WERI-Rb-1 (cell line): ENCODE results near the gene DDAH2.

ENCODE experiments used
- DNase-seq: peaks from one replicate; pipeline ENCODE4 v3.0.0-alpha.2; 2020
- H3K27ac ChIP-seq: fragments of 250-450 bp; sonication (Bioruptor Pico); 2 replicates; pipeline ENCODE4 v1.5.1; 2020; ENCODE audit warnings: mild to moderate bottlenecking, moderate library complexity
- H3K27me3 ChIP-seq: fragments of 250-450 bp; sonication (Bioruptor Pico); 2 replicates; pipeline ENCODE4 v1.5.1; 2021; ENCODE audit warnings: mild to moderate bottlenecking, low read depth, moderate library complexity; ENCODE audit not compliant: insufficient read depth, severe bottlenecking
- H3K36me3 ChIP-seq: fragments of 250-450 bp; sonication (Bioruptor Pico); 2 replicates; pipeline ENCODE4 v1.5.1; 2020; ENCODE audit warnings: mild to moderate bottlenecking, moderate library complexity
- H3K4me3 ChIP-seq: 2 replicates; pipeline ENCODE4 v1.5.1; 2011; ENCODE audit warnings: low read depth, mild to moderate bottlenecking, control low read depth, low read length
- H3K9me3 ChIP-seq: fragments of 250-450 bp; sonication (Bioruptor Pico); 2 replicates; pipeline ENCODE4 v1.5.1; 2021; ENCODE audit warnings: mild to moderate bottlenecking, moderate library complexity; ENCODE audit not compliant: severe bottlenecking
- TF ChIP-seq, protein P1 (sequence below): IDR thresholded peaks from 2 replicates; pipeline ENCODE4 v1.5.1; 2011; ENCODE audit warnings: low read depth, mild to moderate bottlenecking, control low read depth, inconsistent platforms, low read length

The DDAH2 gene

DNA sequence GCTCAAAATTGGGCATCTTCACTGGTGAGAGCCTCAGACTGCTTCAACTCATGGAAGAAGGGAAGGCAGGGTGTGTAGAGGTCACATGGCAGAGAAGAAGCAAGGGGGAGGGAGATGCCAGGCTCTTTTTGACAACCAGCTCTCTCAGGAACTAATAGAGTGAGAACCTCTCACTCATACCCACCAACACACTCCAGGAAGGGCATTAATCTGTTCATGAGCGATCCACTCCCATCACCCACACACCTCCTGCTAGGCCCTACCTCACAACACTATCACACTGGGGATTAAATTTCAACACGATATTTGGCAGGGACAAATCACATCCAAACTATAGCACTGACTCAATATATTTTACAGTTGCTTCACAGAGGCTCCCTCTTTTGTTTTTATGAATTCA is 12.7 kb upstream of the DDAH2 start:
- Histone ChIP-seq H3K27ac (no peak overlapping the region), H3K27me3 (no peaks in the 10 kb centered on the region), H3K9me3 (peaks cover 4% of the 10 kb centered on the region), H3K36me3 (no peaks in the 10 kb centered on the region), H3K4me3 (no peak overlapping the region)
- TF ChIP-seq, protein P1, sequence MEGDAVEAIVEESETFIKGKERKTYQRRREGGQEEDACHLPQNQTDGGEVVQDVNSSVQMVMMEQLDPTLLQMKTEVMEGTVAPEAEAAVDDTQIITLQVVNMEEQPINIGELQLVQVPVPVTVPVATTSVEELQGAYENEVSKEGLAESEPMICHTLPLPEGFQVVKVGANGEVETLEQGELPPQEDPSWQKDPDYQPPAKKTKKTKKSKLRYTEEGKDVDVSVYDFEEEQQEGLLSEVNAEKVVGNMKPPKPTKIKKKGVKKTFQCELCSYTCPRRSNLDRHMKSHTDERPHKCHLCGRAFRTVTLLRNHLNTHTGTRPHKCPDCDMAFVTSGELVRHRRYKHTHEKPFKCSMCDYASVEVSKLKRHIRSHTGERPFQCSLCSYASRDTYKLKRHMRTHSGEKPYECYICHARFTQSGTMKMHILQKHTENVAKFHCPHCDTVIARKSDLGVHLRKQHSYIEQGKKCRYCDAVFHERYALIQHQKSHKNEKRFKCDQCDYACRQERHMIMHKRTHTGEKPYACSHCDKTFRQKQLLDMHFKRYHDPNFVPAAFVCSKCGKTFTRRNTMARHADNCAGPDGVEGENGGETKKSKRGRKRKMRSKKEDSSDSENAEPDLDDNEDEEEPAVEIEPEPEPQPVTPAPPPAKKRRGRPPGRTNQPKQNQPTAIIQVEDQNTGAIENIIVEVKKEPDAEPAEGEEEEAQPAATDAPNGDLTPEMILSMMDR, result no peak
- no peak for DNase-seq

DNA sequence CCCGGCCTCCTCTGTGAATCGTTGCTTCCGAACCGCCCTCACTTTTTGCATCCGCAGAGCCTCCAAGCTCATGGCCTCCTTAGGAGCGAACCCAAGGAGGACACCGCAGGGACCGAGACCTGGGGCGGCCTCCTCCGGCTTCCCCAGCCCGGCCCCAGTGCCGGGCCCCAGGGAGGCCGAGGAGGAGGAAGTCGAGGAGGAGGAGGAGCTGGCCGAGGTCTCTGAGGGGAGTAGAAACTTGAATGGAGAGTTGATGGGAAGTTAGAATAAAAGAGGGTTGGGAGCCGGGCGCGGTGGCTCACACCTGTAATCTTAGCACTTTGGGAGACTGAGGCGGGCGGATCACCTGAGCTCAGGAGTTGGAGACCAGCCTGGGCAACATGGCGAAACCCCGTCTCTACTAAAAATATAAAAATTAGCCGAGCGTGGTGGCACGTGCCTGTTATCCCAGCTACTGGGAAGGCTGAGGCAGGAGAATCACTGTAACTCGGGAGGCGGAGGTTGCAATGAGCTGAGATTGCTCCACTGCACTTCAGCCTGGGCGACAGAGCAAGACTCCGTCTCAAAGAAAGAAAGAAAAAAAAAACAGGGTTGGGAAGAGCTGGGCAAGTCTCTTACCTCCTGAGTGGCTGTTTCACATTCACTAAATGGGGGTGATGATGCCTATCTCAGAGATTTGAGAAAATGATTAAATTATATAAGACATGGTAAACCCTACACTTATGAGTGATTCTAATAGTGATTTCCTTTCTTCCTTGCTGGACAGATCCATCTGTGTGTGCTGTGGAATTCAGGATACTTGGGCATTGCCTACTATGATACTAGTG is 11.5 kb upstream of the DDAH2 start:
- no peak overlapping the region for H3K27ac ChIP-seq
- no peaks in the 10 kb centered on the region for H3K27me3 ChIP-seq
- TF ChIP-seq, protein P1, result no peak
- H3K36me3 ChIP-seq, result no peaks in the 10 kb centered on the region
- DNase-seq, result no peak
- no peak overlapping the region for H3K4me3 ChIP-seq
- H3K9me3 ChIP-seq, result peaks cover 4% of the 10 kb centered on the region

DNA sequence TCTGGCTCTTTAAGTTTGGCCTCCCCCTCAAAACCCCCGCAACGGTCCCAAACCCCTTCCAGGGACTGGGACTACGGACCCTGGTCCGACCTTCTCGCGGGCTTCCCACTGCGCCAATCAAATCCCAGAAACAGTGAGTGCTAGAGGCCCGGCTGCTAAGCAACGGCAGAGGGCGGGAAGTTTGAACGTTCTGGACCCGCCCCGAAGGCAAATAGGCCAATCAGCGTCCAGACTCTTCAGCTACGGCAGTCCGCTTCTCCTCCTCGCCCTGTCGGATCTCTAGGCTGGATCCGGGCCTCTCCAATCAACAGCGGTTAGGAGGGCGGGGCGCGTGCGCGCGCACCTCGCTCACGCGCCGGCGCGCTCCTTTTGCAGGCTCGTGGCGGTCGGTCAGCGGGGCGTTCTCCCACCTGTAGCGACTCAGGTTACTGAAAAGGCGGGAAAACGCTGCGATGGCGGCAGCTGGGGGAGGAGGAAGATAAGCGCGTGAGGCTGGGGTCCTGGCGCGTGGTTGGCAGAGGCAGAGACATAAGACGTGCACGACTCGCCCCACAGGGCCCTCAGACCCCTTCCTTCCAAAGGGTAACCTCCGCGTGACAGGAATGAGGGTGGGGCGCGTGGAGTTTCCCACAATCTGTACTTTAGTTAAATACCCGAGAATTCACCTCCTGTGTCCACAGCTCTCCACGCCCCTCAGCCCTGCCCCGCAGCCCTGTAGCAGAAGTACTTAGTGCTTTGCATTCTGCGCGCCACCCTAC is 10.7 kb upstream of the DDAH2 start, which contains the start of gene MSH5:
Gene MSH5, plus strand, starts transcription at position 367 of the 758 bp plus-strand sequence. CDS start 462 bp downstream, outside the sequence.
- no peak within 1 kb of the TSS for H3K27ac ChIP-seq
- no peaks in the 10 kb centered on the region for H3K27me3 ChIP-seq
- TF ChIP-seq, protein P1, result no peak
- peaks cover 4% of the 10 kb centered on the region for H3K9me3 ChIP-seq
- H3K4me3 ChIP-seq, result no peak within 1 kb of the TSS
- DNase-seq, result no peak
- no peaks in the 10 kb centered on the region for H3K36me3 ChIP-seq

DNA sequence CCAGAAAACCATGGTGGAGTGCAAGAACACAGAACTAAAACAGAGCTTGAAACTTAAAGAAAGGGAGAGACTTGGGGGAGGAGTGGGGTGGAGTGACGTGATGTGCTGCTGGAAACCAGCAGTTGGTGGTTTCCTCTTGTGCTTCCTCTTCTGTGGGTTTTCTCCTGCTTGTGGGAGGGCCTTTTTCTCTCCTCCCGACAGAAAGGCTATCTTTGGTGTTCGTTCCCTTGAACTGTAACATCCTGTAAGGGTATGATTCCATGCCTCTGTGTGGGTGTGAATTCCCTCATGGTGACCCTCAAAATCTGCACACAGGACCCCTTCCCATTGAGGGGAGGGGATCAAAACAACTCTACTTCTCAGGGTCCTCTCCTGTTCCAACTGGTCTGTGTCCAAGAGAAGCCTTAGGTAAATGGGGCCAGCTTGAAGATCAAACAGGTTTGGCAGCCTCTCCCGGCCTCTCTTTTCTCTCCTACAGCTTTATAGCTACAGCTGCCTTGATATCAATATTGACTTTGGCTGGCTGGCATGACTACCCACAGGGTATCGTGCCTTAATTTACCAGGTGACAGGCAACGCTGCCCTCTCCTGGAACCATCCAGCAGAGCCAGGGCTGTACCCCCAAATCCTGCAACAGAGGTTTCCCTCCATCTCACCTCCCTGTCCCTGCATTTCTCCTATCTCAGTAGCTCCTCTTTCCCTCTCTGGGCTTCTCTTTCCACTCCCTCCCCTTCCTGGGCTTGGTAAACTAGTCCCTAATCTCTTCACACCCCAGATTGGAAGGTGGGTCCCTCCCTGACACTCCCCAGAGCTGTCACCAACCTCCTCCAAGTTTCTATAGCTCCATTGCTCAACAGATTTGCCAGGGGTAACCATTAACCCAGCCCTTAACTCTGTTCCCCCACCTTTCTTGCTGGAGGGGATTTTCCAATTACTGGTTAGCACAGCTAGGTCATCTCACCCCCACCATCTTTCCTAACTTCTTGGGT is 9.2 kb upstream of the DDAH2 start:
- Histone ChIP-seq H3K27ac (peak overlapping the region; percentile 19), H3K4me3 (no peak overlapping the region), H3K36me3 (peaks cover 14% of the 10 kb centered on the region), H3K27me3 (no peaks in the 10 kb centered on the region), H3K9me3 (peaks cover 4% of the 10 kb centered on the region)
- TF ChIP-seq, protein P1, result peak; percentile 60
- no peak for DNase-seq

DNA sequence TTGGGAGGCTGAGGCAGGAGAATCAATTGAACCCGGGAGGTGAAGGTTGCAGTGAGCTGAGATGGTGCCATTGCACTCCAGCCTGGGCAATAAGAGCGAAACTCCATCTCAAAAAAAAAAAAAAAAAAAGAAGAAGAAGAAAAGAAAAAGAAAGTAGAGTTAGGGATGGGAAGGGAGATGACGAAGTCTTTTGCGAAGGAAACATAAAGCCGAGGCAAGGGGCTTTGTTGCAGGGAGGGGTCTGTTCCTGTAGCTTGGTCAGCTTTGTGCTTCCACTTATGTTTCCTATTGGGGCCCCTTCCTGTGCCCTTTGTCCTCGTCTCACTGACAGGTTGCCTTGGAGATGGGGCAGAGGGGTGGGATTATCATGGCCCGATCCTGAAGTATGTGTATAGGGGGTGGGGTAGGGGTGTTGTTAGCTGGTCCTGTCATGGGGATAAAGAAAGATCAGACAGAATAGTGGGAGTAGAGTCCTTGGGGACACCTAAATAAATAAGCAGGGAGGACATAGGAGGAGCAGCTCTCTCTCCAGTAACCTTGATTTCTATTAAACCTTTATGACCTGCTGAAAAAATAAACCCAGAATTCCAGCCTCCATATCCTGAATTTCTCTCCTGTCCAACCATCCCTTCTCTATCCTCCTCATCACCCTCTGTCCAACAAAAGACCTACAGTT is 8.4 kb upstream of the DDAH2 start:
- Histone ChIP-seq H3K27me3 (no peaks in the 10 kb centered on the region), H3K9me3 (peaks cover 4% of the 10 kb centered on the region), H3K4me3 (no peak overlapping the region), H3K27ac (peak overlapping the region; percentile 61), H3K36me3 (peaks cover 22% of the 10 kb centered on the region)
- peak; percentile 62 for DNase-seq
- TF ChIP-seq, protein P1, result no peak
